Activated T-helper 2 cell treated with anti-CD3 and anti-CD28 coated beads, Interferon-gamma antibody, Interleukin-2, Interleukin-4, amounts not matched to agents 10 μg/mL and 5 μg/mL and 100 μg/mL, durations not matched to agents 14 hours and 24 hours and 36 hours (primary cell): Measurements from ENCODE around the gene SLC35A2. TPM values are rescaled to one million over a fixed set of nuclear protein-coding genes. Genes with fewer than 3 reads are reported as not detected.

ENCODE experiments used
- DNase-seq: peaks from one replicate; pipeline ENCODE4 v3.0.0; 2021; ENCODE audit warnings: low spot score
- H3K27ac Mint-ChIP-seq: one replicate; pipeline ENCODE4 v1.8.0; 2021; ENCODE audit warnings: mixed read lengths
- H3K27me3 Mint-ChIP-seq: one replicate; pipeline ENCODE4 v1.8.0; 2021; ENCODE audit warnings: low read depth, mixed read lengths
- H3K36me3 Mint-ChIP-seq: one replicate; pipeline ENCODE4 v1.8.0; 2021; ENCODE audit warnings: low read depth, mixed read lengths
- H3K4me1 Mint-ChIP-seq: one replicate; pipeline ENCODE4 v1.8.0; 2021; ENCODE audit warnings: low read depth, mixed read lengths
- H3K4me3 Mint-ChIP-seq: one replicate; pipeline ENCODE4 v1.8.0; 2021; ENCODE audit warnings: low read depth, mild to moderate bottlenecking, moderate library complexity, mixed read lengths
- H3K9me3 Mint-ChIP-seq: one replicate; pipeline ENCODE4 v1.8.0; 2021; ENCODE audit warnings: mixed read lengths
- intact Hi-C: fragments of 100-400 bp; cut with micrococcal nuclease; formaldehyde crosslinking; loops from one replicate; pipeline ENCODE4 v1.15.1; 2023
- total RNA-seq: library from RNA; stranded (reverse); gene quantifications from 2 replicates; pipeline ENCODE4 v1.2.3, GENCODE V29; 2022

Gene SLC35A2
- total RNA-seq, 1 donor from 2014 or later: 21.9 TPM

DNA sequence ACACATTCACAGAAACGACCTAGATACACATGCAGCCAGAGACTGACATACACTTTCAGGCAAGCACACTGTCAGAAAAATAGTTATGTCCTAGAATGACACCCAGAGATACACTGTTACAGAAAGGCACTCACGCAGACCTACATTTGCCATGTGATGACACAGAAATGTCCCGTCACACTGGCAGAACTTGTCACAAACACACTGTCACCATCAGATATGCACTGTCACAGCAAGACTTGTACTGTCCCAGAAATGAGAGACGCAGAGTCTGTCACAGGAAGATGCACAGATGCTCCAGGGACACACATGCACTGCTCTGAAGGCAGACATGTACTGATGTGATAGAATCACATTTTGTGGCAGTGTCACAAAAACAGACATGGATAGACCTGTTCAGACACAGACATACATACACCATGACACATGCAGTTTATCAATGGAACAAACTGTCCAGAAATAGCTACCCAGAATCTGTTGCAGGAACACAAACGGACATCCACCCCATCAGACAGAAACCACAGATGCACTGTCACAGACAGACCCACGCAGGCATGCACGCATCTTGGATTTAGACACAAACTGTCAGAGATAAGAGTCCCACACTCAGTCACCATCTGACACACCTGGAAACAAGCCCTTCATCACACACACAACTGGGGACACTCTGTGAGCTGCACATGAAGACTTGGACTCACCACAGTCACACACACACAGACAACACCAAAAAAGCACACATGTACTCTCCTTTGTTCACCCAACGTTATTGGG, 8.7 kb upstream of the SLC35A2 start:
- peaks cover 31% of the 10 kb centered on the region for H3K4me1 Mint-ChIP-seq
- H3K4me3 Mint-ChIP-seq: peak overlapping the region; percentile 91
- H3K27me3 Mint-ChIP-seq: no peaks in the 10 kb centered on the region
- peaks cover 62% of the 10 kb centered on the region for H3K36me3 Mint-ChIP-seq
- no peaks in the 10 kb centered on the region for H3K9me3 Mint-ChIP-seq
- peak overlapping the region; percentile 97 for H3K27ac Mint-ChIP-seq
- DNase-seq: no peak
- intact Hi-C loops: loop anchor here (1.0 to 10.0 kb wide), 5 partner anchors 17 to 275 kb away; partner anchors contain the start of genes OTUD5, PQBP1, TFE3 and TIMM17B

DNA sequence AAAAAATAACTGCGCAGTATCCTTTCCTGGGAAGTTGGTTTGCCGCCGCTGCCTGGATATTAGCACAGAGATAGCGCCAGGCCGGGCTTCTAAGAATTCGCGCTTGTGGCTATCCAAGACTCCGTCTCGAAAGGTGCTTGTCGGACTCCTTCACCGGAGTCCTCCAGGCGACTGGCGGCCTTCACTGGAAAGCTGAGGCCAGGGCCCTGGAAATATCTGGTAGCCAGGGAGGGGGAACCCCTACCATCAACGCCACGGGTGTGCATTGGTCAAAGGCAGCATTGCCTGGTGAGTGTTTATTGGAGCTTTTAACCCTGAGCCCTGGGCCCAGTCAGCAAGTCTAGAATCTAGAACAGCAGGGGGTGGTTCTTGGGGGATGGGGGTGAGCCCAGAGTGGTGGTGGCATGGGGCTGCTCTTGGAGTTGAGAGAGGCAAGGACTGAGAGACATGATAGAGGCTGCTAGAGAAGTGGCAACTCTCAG, 8.0 kb upstream of the SLC35A2 start:
- Mint-ChIP-seq H3K27ac (peak overlapping the region; percentile 97), H3K4me3 (peak overlapping the region; percentile 91), H3K4me1 (peaks cover 34% of the 10 kb centered on the region), H3K27me3 (no peaks in the 10 kb centered on the region), H3K9me3 (no peaks in the 10 kb centered on the region), H3K36me3 (peaks cover 67% of the 10 kb centered on the region)
- intact Hi-C loops: loop anchor here (1.0 to 10.0 kb wide), 5 partner anchors 18 to 275 kb away; partner anchors contain the start of genes OTUD5, PQBP1, TFE3 and TIMM17B
- DNase-seq: no peak

DNA sequence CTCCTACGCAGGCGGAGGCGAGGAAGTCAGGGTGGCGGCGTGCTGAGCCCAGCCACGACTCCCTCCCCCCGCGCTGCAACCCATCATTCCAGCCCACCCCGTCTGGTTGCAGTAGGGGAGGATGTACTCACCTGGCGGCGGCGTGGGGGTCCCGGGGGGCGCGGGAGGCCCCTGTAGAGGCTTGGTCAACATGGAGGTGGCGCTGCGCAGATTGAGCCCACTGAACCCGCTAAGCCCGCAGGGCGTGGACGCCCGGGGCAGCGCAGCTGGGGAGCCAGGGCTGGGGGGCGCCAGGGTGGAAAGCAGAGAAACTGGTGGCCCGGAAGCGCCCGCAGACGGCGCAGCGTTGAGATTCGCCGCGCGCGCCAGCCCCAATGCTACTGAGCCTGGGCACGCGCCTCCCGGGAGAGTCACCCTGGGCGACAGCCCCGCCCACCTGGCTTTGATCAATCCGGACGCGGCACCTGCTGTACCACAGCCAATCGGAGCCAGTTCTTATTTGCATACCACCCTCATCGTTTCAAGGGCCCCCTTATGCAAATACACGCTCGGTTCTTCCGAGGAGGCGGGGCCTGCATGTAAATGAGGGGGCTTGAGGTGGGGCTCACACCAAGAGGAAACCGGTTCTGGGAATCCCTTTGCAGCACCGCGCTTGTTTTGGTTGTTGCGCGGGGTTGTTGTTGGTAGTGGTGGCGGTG, 7.3 kb upstream of the SLC35A2 start, which contains the start of gene PIM2:
PIM2 (minus strand) TSS at position 382 of the 698 bp plus-strand sequence; CDS start at position 192, 190 bp downstream.
- peak within 1 kb of the TSS; percentile 91 for H3K4me3 Mint-ChIP-seq
- H3K9me3 Mint-ChIP-seq: no peaks in the 10 kb centered on the region
- H3K27me3 Mint-ChIP-seq: no peaks in the 10 kb centered on the region
- DNase-seq: peak; percentile 90
- H3K27ac Mint-ChIP-seq: peak within 1 kb of the TSS; percentile 97
- H3K36me3 Mint-ChIP-seq: peaks cover 67% of the 10 kb centered on the region
- intact Hi-C loops: loop anchor here (1.0 to 10.0 kb wide), 5 partner anchors 19 to 274 kb away; partner anchors contain the start of genes OTUD5, PQBP1, TFE3 and TIMM17B
- peaks cover 35% of the 10 kb centered on the region for H3K4me1 Mint-ChIP-seq

DNA sequence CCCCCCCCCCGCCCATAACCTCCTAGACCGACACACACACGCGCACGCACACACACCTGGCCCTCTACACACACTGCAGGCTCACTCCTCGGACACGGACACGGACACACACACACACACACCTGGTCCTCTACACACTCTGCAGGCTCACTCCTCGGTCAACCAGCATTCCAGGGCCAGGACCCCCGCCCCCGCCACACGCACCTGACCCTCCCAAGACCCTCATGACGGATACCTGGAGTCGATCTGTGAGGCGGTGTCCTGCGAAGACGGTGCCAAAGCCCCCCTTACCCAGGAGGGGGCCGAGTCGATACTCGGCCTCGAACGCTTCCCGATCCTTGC, 6.8 kb upstream of the SLC35A2 start:
- Mint-ChIP-seq H3K27me3 (no peaks in the 10 kb centered on the region), H3K36me3 (peaks cover 72% of the 10 kb centered on the region), H3K4me3 (peak overlapping the region; percentile 91), H3K27ac (peak overlapping the region; percentile 97), H3K9me3 (no peaks in the 10 kb centered on the region), H3K4me1 (peaks cover 37% of the 10 kb centered on the region)
- no peak for DNase-seq
- intact Hi-C loops: loop anchor here (5.0 to 10.0 kb wide), 2 partner anchors 39 to 273 kb away; partner anchors contain the start of gene OTUD5

DNA sequence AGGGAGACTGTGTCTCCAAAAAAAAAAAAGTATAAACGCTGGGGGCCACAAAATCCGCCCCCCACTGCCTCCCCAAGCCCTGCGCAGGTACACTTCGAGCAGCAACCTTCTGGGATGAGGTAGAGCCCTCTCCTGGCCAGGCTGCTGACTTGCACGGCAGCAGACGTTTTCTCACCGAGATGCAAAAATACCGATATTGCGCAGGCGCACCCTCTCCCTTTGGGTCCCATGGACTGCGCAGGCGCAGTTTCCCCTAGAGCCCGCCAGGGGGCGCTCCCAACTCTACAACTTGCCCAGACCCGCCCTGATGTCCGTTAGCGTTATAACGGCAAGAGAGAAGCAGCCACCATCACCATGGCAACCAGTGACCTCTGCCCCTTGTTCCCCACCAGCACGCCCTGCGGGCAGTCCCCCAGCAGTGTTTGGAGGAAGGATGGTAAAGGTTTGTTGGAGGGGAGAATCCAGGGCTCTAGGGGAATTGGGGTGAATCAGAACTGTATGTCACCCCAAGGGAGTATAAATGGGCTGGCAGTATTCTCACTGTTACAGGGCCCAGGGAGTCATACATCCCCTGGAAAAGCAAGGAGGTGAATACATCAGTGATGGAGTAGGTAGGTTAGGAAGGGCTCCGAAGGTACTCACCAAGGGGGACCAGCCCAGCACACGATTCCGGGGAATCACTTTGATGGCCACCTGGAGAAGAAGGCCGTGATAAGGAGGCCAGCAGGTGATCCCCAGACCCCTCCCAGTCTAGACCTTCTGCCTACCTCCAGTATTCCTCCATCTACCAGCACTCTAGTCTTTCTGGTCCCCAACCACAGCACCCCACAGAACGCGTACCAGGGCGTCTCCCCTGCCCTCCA, 5.9 kb upstream of the SLC35A2 start:
- peak; percentile 87 for DNase-seq
- H3K9me3 Mint-ChIP-seq: no peaks in the 10 kb centered on the region
- no peaks in the 10 kb centered on the region for H3K27me3 Mint-ChIP-seq
- peak overlapping the region; percentile 91 for H3K4me3 Mint-ChIP-seq
- peak overlapping the region; percentile 97 for H3K27ac Mint-ChIP-seq
- peaks cover 35% of the 10 kb centered on the region for H3K4me1 Mint-ChIP-seq
- peaks cover 74% of the 10 kb centered on the region for H3K36me3 Mint-ChIP-seq
- intact Hi-C loops: loop anchor here (5.0 to 10.0 kb wide), 2 partner anchors 40 to 273 kb away; partner anchors contain the start of gene OTUD5

DNA sequence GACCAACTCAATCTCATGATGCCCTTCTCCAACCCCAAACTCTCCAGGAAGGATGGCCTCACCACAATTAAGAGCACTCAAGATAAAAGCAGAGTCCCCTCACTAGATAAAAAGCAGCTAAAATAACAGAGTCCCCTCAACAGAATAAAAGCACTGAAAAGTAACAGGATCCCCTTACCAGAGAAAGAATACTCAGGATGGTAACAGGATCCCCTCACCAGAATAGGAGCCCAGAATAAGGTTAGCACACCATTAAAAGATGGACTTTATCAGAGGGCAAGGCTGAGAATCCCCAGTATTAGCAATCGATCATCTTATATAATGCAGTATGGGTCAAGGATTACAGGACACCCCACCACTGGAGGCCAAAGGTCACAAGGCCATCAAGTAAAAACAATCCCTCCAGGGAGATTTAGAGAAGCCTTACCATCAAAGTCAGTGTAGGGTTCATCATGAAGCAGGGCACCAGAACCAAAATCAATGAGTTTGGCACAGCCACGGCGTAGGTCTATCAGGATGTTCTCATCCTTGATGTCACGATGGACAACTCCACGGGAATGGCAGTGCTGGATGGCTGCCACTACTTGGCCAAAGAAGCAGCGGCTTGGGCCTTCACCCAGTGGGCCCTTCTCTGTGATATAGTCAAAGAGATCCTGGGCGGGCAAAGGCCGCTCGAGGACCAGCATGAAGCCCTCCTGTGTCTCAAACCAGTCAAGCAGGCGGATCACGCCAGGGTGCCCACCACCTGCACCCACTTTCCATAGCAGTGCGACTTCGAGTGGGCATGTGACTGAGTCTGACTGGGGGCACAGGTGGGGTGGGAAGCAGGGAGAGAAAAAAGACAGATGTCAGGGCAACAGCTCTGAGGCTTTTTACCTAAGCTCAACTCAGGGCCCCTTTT, 3.4 kb upstream of the SLC35A2 start:
- no peak for DNase-seq
- Mint-ChIP-seq H3K27me3 (no peaks in the 10 kb centered on the region), H3K4me3 (peak overlapping the region; percentile 91), H3K4me1 (peaks cover 34% of the 10 kb centered on the region), H3K27ac (peak overlapping the region; percentile 58), H3K36me3 (peaks cover 82% of the 10 kb centered on the region), H3K9me3 (no peaks in the 10 kb centered on the region)
- intact Hi-C loops: loop anchor here (5.0 to 10.0 kb wide), 2 partner anchors 42 to 270 kb away; partner anchors contain the start of gene OTUD5

DNA sequence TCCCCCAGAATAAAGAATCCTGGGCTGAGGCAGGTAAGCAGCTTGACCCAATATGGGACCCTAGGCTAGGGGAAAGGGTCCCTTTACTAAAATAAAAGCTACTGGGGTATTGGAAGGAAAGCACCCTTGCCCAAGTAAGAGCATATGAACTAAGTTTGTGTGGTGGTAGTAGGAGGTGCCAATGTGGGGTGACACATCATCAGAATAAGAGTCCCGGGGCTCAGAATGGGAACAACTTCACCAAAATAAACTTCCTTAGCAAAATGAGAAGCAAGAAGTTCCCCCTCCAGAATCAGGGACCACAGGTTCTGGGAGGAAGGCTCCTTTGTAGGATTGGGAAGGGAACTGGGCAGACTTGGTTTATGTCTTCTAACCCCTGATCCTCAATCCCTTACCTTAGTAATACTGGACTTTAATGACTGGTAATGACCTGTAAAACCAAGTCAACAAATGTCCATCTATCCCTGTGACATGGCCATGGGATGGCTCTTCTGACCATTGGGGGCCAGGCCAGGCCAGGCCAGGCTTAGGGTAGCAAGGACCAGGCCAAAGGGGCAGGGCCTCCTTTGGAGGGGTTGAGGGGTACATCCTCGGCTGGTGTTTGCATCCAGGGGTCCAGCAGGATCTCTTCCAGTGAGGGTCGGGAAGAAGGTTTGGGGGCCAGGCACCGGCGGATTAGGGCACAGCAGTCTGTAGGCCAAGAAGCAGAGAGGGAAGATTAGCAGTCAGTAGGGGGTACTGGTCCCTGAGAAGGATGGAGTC, 2.3 kb upstream of the SLC35A2 start:
- intact Hi-C loops: loop anchor here (10.0 kb wide), 1 partner anchor 269 kb away; no protein-coding TSS in a partner anchor
- Mint-ChIP-seq H3K27ac (peak overlapping the region; percentile 63), H3K4me1 (peaks cover 30% of the 10 kb centered on the region), H3K27me3 (no peaks in the 10 kb centered on the region), H3K36me3 (peaks cover 79% of the 10 kb centered on the region), H3K4me3 (peak overlapping the region; percentile 91), H3K9me3 (no peaks in the 10 kb centered on the region)
- DNase-seq: no peak

DNA sequence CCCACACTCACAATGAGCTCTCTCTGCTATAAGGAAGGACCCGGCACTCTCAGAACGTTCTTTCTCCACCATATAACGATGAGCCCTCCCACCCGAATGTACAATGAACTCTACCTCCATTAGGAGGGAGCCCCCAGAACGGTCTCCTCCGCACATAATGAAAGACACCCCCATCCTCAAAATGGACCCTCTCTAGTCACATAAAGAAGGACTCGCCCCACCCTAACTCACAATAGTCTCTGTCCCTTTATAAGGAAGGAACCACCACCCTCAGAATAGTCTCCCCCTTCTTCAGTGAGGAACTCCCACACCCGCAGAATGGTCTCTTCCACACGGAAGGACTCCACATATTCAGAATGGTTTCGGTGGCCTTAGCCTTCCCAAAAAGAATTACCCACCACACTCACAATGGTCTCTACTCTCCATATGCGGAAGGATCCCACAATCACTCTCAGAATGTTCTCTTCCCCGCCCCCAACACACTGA, 477 bp downstream of the SLC35A2 start:
- DNase-seq: no peak

DNA sequence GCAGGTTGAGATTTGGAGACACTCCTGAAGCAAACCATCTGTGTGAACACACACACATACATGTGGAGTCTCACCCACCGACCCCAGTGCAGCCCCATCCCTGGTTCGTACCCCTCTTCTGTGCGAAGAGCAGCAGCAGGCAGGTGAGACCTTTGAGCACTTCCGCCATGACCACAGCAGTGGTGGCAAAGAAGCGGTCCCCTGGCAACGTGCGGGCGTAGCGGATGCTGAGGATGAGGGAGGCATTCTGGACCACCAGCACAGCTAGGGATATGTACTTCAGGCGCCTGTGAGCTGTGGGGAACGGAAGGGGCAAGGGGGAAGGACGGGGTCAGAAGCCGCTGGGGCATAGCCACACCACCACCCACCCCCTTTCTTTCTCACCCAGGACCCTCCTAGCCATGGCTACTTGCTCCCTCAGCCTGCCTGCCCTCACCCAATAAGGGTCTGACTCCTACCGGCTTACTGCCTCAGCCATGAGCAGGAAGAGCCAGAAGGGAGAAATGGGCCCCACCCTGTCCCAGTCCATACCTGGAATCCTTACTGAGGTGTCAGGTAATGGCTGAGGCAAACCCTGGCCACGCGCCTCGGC, 1.6 kb downstream of the SLC35A2 start:
- peaks cover 46% of the 10 kb centered on the region for H3K36me3 Mint-ChIP-seq
- no peaks in the 10 kb centered on the region for H3K27me3 Mint-ChIP-seq
- no peak overlapping the region for H3K27ac Mint-ChIP-seq
- no peaks in the 10 kb centered on the region for H3K9me3 Mint-ChIP-seq
- H3K4me1 Mint-ChIP-seq: peaks cover 26% of the 10 kb centered on the region
- no peak for DNase-seq
- H3K4me3 Mint-ChIP-seq: no peak overlapping the region
- intact Hi-C loops: loop anchor here (10.0 kb wide), 1 partner anchor 265 kb away; no protein-coding TSS in a partner anchor

More for the DNA sequence above, 477 bp downstream of the SLC35A2 start:
- Mint-ChIP-seq H3K9me3 (no peaks in the 10 kb centered on the region), H3K4me3 (peak overlapping the region; percentile 94), H3K36me3 (peaks cover 53% of the 10 kb centered on the region), H3K27me3 (no peaks in the 10 kb centered on the region), H3K27ac (peak overlapping the region; percentile 95), H3K4me1 (peaks cover 28% of the 10 kb centered on the region)
- intact Hi-C loops: loop anchor here (10.0 kb wide), 1 partner anchor 266 kb away; no protein-coding TSS in a partner anchor

DNA sequence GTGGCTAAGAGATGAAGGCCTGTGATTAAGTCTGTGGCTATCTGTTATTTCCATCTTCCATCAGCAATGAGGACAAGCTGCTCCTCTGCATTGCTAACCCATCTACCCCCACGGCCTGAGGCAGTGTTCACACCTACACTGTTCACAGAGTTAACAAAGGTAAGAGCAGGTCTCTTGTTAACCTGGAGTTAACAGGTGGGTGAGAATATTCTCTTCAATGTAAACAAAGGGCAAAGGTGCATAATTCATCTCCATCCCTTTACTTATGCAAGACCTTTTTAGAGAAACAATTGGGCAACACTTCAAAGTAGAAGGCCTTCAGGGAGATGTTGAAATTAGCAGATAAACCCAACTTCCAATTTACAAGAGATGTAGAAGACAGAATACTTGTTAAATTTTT, 2.8 kb downstream of the SLC35A2 start:
- Mint-ChIP-seq H3K9me3 (no peaks in the 10 kb centered on the region), H3K4me3 (no peak overlapping the region), H3K27ac (peak overlapping the region; percentile 47), H3K27me3 (no peaks in the 10 kb centered on the region), H3K4me1 (peaks cover 17% of the 10 kb centered on the region), H3K36me3 (peaks cover 42% of the 10 kb centered on the region)
- DNase-seq: no peak
- intact Hi-C loops: no loop called here
